HCT116 (cell line): ENCODE data around the gene PCDHB12.
"Not testable (repeated sequence)": the region's sequence is repeated elsewhere in the genome, so short reads cannot be mapped to it uniquely, and the experiment has no call there.

ENCODE experiments used
- CEBPB ChIP-seq: IDR thresholded peaks from 2 replicates; pipeline ENCODE4 v1.6.1; 2012; ENCODE audit warnings: low read depth
- EGR1 ChIP-seq: IDR thresholded peaks from 2 replicates; pipeline ENCODE4 v1.6.1; 2012; ENCODE audit warnings: low read depth
- ELF1 ChIP-seq: IDR thresholded peaks from 2 replicates; pipeline ENCODE4 v1.6.1; 2012; ENCODE audit warnings: low read depth, borderline replicate concordance
- EZH2 ChIP-seq: fragments of 200-600 bp; sonication (generic); IDR thresholded peaks from 2 replicates; pipeline ENCODE4 v1.6.1; 2017; ENCODE audit warnings: antibody characterized with exemption, mixed run types
- FOSL1 ChIP-seq: IDR thresholded peaks from 2 replicates; pipeline ENCODE4 v1.6.1; 2012; ENCODE audit warnings: low read depth
- POLR2A ChIP-seq: IDR thresholded peaks from 2 replicates; pipeline ENCODE4 v1.7.0; 2011; ENCODE audit warnings: borderline replicate concordance; ENCODE audit not compliant: insufficient read depth, insufficient read length; ENCODE audit errors: extremely low read depth
- POLR2AphosphoS5 ChIP-seq: IDR thresholded peaks from 2 replicates; pipeline ENCODE4 v1.6.1; 2011; ENCODE audit warnings: mild to moderate bottlenecking, low read depth, low read length, moderate library complexity
- SIN3A ChIP-seq: IDR thresholded peaks from 2 replicates; pipeline ENCODE4 v1.6.1; 2012; ENCODE audit warnings: low read depth
- TCF7L2 ChIP-seq: IDR thresholded peaks from 2 replicates; pipeline ENCODE4 v1.7.0; 2011; ENCODE audit warnings: borderline replicate concordance, inconsistent platforms; ENCODE audit not compliant: insufficient read depth, insufficient read length; ENCODE audit errors: extremely low read depth
- ZNF274 ChIP-seq: fragments of 200-500 bp; sonication (Bioruptor generic); IDR thresholded peaks from 2 replicates; pipeline ENCODE4 v1.6.1; 2014; ENCODE audit warnings: mild to moderate bottlenecking, low read depth, low read length, inconsistent platforms
- TF ChIP-seq, protein P1 (sequence below), 3 experiments: fragments of 200-600 bp in 1 of 3; sonication (generic) in 1 of 3; IDR thresholded peaks in 2 of 3; conservative IDR thresholded peaks in 1 of 3; 2 replicates each; pipeline ENCODE4 v1.5.1; 2012 to 2017; ENCODE audit warnings: low read depth in 2 of 3, low read length in 2 of 3, antibody characterized with exemption in 1 of 3, borderline replicate concordance in 1 of 3, control low read depth in 1 of 3, mild to moderate bottlenecking in 1 of 3, mixed read lengths in 1 of 3, mixed run types in 1 of 3, moderate library complexity in 1 of 3; ENCODE audit not compliant: insufficient read depth in 1 of 3
- TF ChIP-seq, protein P2 (sequence below): IDR thresholded peaks from 2 replicates; pipeline ENCODE4 v1.6.1; 2012
- TF ChIP-seq, protein P3 (sequence below): IDR thresholded peaks from 2 replicates; pipeline ENCODE4 v1.6.1; 2012; ENCODE audit warnings: low read depth
- TF ChIP-seq, protein P4 (sequence below): IDR thresholded peaks from 2 replicates; pipeline ENCODE4 v1.6.1; 2012

DNA sequence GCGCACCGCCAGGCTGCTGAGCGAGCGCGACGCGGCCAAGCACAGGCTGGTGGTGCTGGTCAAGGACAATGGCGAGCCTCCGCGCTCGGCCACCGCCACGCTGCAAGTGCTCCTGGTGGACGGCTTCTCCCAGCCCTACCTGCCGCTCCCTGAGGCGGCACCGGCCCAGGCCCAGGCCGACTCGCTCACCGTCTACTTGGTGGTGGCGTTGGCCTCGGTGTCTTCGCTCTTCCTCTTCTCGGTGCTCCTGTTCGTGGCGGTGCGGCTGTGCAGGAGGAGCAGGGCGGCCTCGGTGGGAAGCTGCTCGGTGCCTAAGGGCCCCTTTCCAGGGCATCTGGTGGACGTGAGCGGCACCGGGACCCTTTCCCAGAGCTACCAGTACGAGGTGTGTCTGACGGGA is 6.9 kb upstream of the PCDHB12 start:
- TF ChIP-seq, protein P1, sequence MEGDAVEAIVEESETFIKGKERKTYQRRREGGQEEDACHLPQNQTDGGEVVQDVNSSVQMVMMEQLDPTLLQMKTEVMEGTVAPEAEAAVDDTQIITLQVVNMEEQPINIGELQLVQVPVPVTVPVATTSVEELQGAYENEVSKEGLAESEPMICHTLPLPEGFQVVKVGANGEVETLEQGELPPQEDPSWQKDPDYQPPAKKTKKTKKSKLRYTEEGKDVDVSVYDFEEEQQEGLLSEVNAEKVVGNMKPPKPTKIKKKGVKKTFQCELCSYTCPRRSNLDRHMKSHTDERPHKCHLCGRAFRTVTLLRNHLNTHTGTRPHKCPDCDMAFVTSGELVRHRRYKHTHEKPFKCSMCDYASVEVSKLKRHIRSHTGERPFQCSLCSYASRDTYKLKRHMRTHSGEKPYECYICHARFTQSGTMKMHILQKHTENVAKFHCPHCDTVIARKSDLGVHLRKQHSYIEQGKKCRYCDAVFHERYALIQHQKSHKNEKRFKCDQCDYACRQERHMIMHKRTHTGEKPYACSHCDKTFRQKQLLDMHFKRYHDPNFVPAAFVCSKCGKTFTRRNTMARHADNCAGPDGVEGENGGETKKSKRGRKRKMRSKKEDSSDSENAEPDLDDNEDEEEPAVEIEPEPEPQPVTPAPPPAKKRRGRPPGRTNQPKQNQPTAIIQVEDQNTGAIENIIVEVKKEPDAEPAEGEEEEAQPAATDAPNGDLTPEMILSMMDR (IDR thresholded peaks at IDR 0.05 in 2 of 3, conservative IDR thresholded peaks at IDR 0.05 in 1 of 3; ENCODE audit: borderline replicate concordance in 1 of 3, insufficient read depth in 1 of 3, low read depth in 2 of 3, low read length in 2 of 3) = not testable (repeated sequence)
- not testable (repeated sequence) for TF ChIP-seq TCF7L2, SIN3A, EGR1, POLR2A, CEBPB, FOSL1, POLR2AphosphoS5, ELF1, EZH2, ZNF274
- TF ChIP-seq, protein P2, sequence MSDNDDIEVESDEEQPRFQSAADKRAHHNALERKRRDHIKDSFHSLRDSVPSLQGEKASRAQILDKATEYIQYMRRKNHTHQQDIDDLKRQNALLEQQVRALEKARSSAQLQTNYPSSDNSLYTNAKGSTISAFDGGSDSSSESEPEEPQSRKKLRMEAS = not testable (repeated sequence)
- TF ChIP-seq, protein P3, sequence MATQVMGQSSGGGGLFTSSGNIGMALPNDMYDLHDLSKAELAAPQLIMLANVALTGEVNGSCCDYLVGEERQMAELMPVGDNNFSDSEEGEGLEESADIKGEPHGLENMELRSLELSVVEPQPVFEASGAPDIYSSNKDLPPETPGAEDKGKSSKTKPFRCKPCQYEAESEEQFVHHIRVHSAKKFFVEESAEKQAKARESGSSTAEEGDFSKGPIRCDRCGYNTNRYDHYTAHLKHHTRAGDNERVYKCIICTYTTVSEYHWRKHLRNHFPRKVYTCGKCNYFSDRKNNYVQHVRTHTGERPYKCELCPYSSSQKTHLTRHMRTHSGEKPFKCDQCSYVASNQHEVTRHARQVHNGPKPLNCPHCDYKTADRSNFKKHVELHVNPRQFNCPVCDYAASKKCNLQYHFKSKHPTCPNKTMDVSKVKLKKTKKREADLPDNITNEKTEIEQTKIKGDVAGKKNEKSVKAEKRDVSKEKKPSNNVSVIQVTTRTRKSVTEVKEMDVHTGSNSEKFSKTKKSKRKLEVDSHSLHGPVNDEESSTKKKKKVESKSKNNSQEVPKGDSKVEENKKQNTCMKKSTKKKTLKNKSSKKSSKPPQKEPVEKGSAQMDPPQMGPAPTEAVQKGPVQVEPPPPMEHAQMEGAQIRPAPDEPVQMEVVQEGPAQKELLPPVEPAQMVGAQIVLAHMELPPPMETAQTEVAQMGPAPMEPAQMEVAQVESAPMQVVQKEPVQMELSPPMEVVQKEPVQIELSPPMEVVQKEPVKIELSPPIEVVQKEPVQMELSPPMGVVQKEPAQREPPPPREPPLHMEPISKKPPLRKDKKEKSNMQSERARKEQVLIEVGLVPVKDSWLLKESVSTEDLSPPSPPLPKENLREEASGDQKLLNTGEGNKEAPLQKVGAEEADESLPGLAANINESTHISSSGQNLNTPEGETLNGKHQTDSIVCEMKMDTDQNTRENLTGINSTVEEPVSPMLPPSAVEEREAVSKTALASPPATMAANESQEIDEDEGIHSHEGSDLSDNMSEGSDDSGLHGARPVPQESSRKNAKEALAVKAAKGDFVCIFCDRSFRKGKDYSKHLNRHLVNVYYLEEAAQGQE = not testable (repeated sequence)
- TF ChIP-seq, protein P4, sequence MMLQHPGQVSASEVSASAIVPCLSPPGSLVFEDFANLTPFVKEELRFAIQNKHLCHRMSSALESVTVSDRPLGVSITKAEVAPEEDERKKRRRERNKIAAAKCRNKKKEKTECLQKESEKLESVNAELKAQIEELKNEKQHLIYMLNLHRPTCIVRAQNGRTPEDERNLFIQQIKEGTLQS = not testable (repeated sequence)
